SHP77 treated with DMSO at 0.1 percent for 48 hours (cell line): ENCODE results near the gene HHIPL2.

ENCODE experiments used
- DNase-seq: peaks from one replicate; lab custom pipeline; 2025; lab: John Stamatoyannopoulos, UW

HHIPL2 gene

GRCh38 chr1:222547944-222548671, at the start of gene HHIPL2:
HHIPL2 (minus strand) TSS chr1:222548104; CDS start chr1:222548044, 60 bp downstream.
- no peak for DNase-seq

GRCh38 chr1:222596696-222597095, 48.8 kb upstream of the HHIPL2 start:
- DNase-seq: no peak

- no peak for DNase-seq
Measured at GRCh38 chr1:222594789-222595188, 46.9 kb upstream of the HHIPL2 start.

DNA sequence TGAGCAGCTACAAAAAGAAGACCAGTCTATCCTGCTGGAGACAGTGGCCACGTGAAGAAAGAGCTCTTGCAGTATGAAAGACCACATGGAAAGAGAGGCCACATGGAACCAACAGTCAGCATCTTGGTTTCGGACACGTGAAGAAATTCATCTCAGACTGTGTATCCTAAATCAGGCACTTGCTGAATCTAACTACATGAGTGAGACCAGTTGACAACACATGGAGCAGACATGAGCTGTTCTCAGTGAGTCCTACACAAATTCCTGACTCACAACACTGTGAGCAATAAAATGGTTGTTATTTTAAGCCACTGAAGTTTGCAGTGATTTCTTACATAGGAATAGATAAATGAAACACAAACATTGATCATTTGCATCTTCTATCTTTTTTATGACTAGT, 44.3 kb upstream of the HHIPL2 start:
- DNase-seq: no peak

DNA sequence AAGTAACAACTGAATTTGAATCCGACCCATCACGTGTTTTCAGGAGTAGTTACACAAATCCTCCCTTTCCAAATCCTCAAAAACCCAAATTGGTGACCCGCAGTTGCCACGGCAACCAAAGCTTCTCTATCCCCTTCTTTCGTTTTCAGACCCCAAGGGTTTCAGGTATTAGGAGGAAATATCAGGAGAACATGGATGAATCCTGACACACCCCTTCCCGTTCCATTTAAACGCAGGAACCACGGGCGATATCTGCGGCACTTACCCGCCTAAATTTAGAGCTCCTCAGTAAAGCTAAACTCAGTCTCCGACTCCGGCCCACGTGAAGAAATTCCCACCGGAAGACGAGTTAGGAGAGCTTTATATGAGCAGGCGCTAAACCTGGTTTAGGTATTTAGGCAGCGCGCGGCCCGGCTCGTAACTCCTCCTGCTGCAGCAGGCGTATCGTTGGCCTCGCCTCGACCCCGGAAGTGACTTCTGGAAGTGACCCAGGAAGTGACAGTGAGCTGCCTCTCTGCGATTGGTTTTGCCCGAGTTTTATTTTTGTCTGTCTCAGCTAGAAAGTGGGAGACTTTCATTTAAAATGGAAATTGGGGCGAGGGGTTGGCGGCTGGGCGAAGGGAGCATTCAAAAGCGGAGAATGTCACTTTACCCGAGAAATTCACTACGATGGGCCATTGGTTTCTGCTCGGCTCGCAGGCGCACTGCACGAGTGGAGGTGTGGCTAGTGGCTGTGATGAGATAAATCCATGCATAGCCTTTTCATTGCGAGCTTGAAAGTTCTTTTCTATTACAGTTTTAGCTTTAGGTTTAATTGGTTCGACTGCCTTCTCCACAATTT, 41.8 kb upstream of the HHIPL2 start, which contains the start of gene TAF1A:
Gene TAF1A (minus strand): TSS at position 472 of the 841 bp plus-strand sequence.
- peak; percentile 74 for DNase-seq

GRCh38 chr1:222588135-222588534, 40.2 kb upstream of the HHIPL2 start:
- no peak for DNase-seq

GRCh38 chr1:222586842-222587241, 38.9 kb upstream of the HHIPL2 start:
- DNase-seq: no peak

- no peak for DNase-seq
Measured at GRCh38 chr1:222583079-222583478, 35.2 kb upstream of the HHIPL2 start.

- DNase-seq: no peak
Measured at GRCh38 chr1:222582099-222582774, 34.3 kb upstream of the HHIPL2 start.

- no peak for DNase-seq
Measured at GRCh38 chr1:222579316-222579715, 31.4 kb upstream of the HHIPL2 start.

DNA sequence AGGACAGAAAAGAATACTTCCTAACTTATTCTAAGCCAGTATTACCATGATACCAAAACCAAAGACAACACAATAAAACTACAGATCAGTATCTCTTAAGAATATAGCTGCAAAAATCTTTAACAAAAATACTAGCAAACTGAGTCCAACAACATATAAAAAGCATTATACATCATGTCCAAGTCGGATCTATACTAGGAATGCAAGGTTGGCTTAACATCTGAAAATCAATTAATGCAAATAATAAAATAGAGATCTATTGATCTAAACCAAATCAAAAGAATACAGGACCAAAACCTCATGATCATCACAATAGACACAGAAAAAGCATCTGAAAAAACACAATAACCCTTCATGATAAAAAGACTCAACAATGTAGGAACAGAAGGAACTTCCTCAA, 22.9 kb upstream of the HHIPL2 start:
- DNase-seq: no peak

DNA sequence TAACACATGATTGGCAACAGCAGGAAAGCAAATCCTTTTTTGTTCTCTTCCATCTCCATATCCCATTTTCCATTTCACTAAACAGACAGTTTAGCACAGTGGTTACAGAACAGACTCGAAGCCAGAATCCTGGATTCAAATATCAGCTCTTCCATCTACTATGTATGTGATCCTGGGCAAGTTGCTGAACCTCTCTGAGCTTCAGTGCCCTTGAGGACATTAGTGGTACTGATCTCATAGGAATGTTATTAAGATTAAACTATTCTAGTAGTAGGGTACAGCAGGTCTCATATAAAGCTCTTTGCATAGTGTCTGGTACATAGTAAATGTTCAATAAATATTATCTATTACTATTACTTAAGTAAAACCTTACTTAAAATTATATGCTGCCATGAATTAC, 13.8 kb upstream of the HHIPL2 start:
- DNase-seq: no peak

GRCh38 chr1:222557574-222557973, 9.7 kb upstream of the HHIPL2 start:
- DNase-seq: no peak

- DNase-seq: no peak
Measured at GRCh38 chr1:222557148-222557547, 9.2 kb upstream of the HHIPL2 start.

GRCh38 chr1:222555992-222556615, 8.2 kb upstream of the HHIPL2 start:
- DNase-seq: no peak

DNA sequence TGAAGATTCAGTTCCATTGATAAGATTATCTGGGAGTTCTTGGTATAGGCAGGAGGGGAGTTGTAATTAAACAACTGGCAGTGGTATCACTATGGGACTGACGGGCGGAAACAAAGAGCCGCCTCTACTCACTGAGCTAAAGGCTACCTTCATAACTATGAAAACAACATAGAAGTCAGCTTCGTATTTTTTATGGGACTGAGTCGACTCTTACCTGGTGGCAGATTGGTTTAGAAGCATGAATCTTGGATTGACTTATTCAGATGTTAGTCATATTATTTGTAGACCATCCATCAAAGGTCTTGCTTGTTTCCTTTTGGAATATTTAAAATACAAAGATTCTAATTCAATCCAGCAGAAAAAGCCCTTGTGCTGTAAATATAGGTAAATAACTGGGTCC, 6.3 kb upstream of the HHIPL2 start:
- no peak for DNase-seq

DNA sequence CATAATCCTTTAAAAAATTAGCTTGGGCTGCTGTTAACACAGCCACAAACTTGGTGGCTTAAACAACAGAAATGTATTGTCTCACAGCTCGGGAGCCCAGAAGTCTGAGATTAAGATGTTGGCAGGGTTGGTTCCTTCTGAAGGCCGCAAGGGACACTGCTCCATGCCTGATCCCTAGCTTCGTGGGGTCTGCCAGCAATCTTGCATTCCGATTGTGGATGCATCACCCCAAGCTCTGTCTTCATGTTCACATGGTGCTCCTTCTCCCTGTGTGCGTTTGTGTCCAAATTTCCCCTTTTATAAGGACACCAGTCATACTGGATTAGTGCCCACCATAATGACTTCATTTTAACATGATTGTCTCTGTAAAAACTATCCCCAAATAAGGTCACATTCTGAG, 5.0 kb upstream of the HHIPL2 start:
- no peak for DNase-seq

DNA sequence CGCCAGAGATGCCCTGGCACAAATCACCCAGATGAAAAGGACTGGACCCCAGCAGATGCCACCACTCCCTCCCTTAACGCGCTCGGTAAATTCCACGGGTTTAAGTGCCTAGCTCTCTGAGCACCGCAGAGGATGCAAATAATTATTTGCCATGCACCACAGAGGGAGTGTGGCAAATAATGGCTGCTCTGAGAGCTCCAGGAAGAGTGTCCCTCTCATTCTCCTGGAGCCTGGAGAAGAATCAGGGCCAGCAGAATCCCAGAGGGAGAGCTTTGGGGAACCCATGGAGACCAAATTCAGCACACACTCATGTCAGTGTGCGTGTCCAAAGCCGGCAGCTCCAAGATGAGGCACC, 667 bp downstream of the HHIPL2 start:
- DNase-seq: no peak

DNA sequence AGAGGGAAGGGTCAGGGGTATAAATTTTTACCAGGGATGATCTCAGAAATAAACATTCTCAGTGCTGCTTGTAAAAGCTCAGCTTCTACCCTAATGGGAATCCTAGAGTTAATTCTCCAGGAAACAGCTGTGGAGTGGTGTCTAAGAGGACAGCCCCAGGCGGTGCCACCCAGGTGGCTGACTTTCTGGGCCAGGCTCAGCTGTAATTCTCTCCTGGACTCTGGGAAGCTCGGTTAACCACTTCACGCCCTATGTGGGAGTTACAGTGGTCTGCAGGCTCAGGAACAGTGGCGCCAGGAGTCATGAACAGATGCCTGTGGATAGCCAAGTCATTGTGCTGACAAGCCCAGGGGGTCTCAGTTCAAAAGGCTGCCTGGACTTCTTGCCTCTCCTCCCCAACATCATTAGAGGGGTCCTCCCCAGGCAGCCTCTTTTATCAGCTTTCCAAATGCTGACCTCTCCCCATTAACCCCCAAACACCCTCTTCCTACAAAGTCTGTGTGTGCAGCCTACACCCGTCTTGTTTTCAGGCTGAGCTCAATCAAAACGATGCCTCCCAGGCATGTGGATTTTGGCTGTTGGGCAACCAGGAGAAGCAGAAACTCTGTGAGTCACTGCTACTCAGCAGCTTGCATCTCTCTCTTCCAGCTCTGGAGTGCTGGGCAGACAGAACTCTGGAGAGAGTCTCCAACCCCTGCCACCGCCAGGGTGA, 1.2 kb downstream of the HHIPL2 start:
- DNase-seq: no peak

DNA sequence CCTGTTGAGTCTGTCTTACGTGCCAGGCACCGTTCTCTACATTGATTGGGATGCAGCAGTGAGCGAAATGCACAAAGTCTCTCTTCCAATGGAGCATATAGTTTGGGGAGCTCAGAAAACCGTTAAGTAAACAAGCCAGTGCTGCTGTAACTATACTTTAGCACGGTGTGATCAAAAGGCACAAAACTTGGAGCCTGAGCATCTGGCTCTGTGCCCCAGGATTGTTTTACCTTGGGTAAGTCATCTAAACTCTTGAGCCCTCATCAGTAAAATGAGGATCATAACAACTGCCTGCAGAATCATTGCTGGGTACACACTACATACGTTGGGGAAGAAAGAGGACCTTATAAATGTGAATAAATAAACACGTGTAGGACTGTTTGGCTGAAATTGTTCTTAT, 1.8 kb downstream of the HHIPL2 start:
- DNase-seq: no peak

GRCh38 chr1:222543817-222544216, 4.1 kb downstream of the HHIPL2 start:
- DNase-seq: no peak

GRCh38 chr1:222540598-222540995, 7.3 kb downstream of the HHIPL2 start:
- no peak for DNase-seq
